Adipocyte (in vitro differentiated cells): ENCODE measurements around the gene TPX2.

Experiments used
- DNase-seq: peaks from one replicate; pipeline ENCODE4 v3.0.0-alpha.2; 2015; ENCODE audit warnings: low read depth
- H3K27me3 ChIP-seq: replicated peaks from 2 replicates; pipeline ENCODE4 v1.7.0; 2013; ENCODE audit warnings: mild to moderate bottlenecking, low read length, moderate library complexity; ENCODE audit not compliant: control insufficient read depth, insufficient read depth
- H3K36me3 ChIP-seq: 2 replicates; pipeline ENCODE4 v1.7.0; 2013; ENCODE audit warnings: low read length, mild to moderate bottlenecking, moderate library complexity; ENCODE audit not compliant: control insufficient read depth, insufficient read depth, severe bottlenecking
- H3K4me1 ChIP-seq: 2 replicates; pipeline ENCODE4 v1.7.0; 2013; ENCODE audit warnings: mild to moderate bottlenecking, low read length, moderate library complexity; ENCODE audit not compliant: control insufficient read depth, insufficient read depth
- H3K4me3 ChIP-seq: 2 replicates; pipeline ENCODE4 v1.7.0; 2013; ENCODE audit warnings: mild to moderate bottlenecking, low read length, moderate library complexity
- H3K9ac ChIP-seq: 2 replicates; pipeline ENCODE4 v1.7.0; 2013; ENCODE audit warnings: mild to moderate bottlenecking, low read length, moderate library complexity
- H3K9me3 ChIP-seq: 2 replicates; pipeline ENCODE4 v1.7.0; 2013; ENCODE audit warnings: mild to moderate bottlenecking, low read length, moderate library complexity; ENCODE audit not compliant: control insufficient read depth

Gene TPX2

GRCh38 chr20:31698803-31699718, 40.0 kb upstream of the TPX2 start:
- peaks cover 67% of the 10 kb centered on the region for H3K4me1 ChIP-seq
- peaks cover 23% of the 10 kb centered on the region for H3K36me3 ChIP-seq
- H3K9me3 ChIP-seq: no peaks in the 10 kb centered on the region
- peak; percentile 82 for DNase-seq
- H3K9ac ChIP-seq: peak overlapping the region; percentile 69
- H3K4me3 ChIP-seq: peak overlapping the region; percentile 16
- no peaks in the 10 kb centered on the region for H3K27me3 ChIP-seq

- no peak for DNase-seq
- H3K36me3 ChIP-seq: peaks cover 31% of the 10 kb centered on the region
Observed at GRCh38 chr20:31699801-31700728, 39.0 kb upstream of the TPX2 start.

GRCh38 chr20:31700747-31701146, 38.3 kb upstream of the TPX2 start:
- Histone ChIP-seq H3K27me3 (no peaks in the 10 kb centered on the region), H3K4me1 (peaks cover 58% of the 10 kb centered on the region), H3K9ac (no peak overlapping the region), H3K9me3 (no peaks in the 10 kb centered on the region), H3K36me3 (peaks cover 38% of the 10 kb centered on the region), H3K4me3 (no peak overlapping the region)
- no peak for DNase-seq

More at GRCh38 chr20:31699801-31700728, 39.0 kb upstream of the TPX2 start:
- Histone ChIP-seq H3K9ac (peak overlapping the region; percentile 69), H3K4me1 (peaks cover 64% of the 10 kb centered on the region), H3K27me3 (no peaks in the 10 kb centered on the region), H3K4me3 (peak overlapping the region; percentile 16), H3K9me3 (no peaks in the 10 kb centered on the region)

- no peak overlapping the region for H3K4me3 ChIP-seq
- no peak for DNase-seq
- H3K9me3 ChIP-seq: no peaks in the 10 kb centered on the region
- no peaks in the 10 kb centered on the region for H3K27me3 ChIP-seq
- H3K4me1 ChIP-seq: peaks cover 58% of the 10 kb centered on the region
- peak overlapping the region; percentile 11 for H3K9ac ChIP-seq
- peaks cover 46% of the 10 kb centered on the region for H3K36me3 ChIP-seq
Observed at GRCh38 chr20:31701591-31701990, 37.5 kb upstream of the TPX2 start.

- peak; percentile 51 for DNase-seq
- H3K27me3 ChIP-seq: no peaks in the 10 kb centered on the region
- peaks cover 64% of the 10 kb centered on the region for H3K36me3 ChIP-seq
- peaks cover 60% of the 10 kb centered on the region for H3K4me1 ChIP-seq
- no peak overlapping the region for H3K4me3 ChIP-seq
- peak overlapping the region; percentile 21 for H3K9ac ChIP-seq
- H3K9me3 ChIP-seq: no peaks in the 10 kb centered on the region
Observed at GRCh38 chr20:31704225-31705119, 34.6 kb upstream of the TPX2 start.

- no peak overlapping the region for H3K9ac ChIP-seq
- peaks cover 68% of the 10 kb centered on the region for H3K36me3 ChIP-seq
Observed at GRCh38 chr20:31705191-31705590, 33.9 kb upstream of the TPX2 start.

GRCh38 chr20:31705598-31706597, 33.2 kb upstream of the TPX2 start:
- Histone ChIP-seq H3K9me3 (no peaks in the 10 kb centered on the region), H3K9ac (peak overlapping the region; percentile 9), H3K27me3 (no peaks in the 10 kb centered on the region), H3K36me3 (peaks cover 71% of the 10 kb centered on the region), H3K4me1 (peaks cover 52% of the 10 kb centered on the region), H3K4me3 (no peak overlapping the region)
- DNase-seq: no peak

More at GRCh38 chr20:31705191-31705590, 33.9 kb upstream of the TPX2 start:
- no peaks in the 10 kb centered on the region for H3K9me3 ChIP-seq
- DNase-seq: no peak
- no peaks in the 10 kb centered on the region for H3K27me3 ChIP-seq
- H3K4me1 ChIP-seq: peaks cover 52% of the 10 kb centered on the region
- no peak overlapping the region for H3K4me3 ChIP-seq

GRCh38 chr20:31706607-31707257, 32.4 kb upstream of the TPX2 start:
- no peak for DNase-seq
- no peaks in the 10 kb centered on the region for H3K9me3 ChIP-seq
- H3K27me3 ChIP-seq: no peaks in the 10 kb centered on the region
- peaks cover 70% of the 10 kb centered on the region for H3K36me3 ChIP-seq
- H3K9ac ChIP-seq: peak overlapping the region; percentile 9
- peaks cover 53% of the 10 kb centered on the region for H3K4me1 ChIP-seq
- no peak overlapping the region for H3K4me3 ChIP-seq

- Histone ChIP-seq H3K36me3 (peaks cover 66% of the 10 kb centered on the region), H3K27me3 (no peaks in the 10 kb centered on the region), H3K9me3 (no peaks in the 10 kb centered on the region), H3K9ac (peak overlapping the region; percentile 5), H3K4me3 (no peak overlapping the region), H3K4me1 (peaks cover 58% of the 10 kb centered on the region)
- no peak for DNase-seq
Observed at GRCh38 chr20:31707258-31707615, 31.9 kb upstream of the TPX2 start.
